Neutrophil (primary cell): ENCODE measurements around the gene FKBP4.

Experiments
- H3K27ac ChIP-seq: fragments of 200-600 bp; sonication (generic); 2 replicates; pipeline ENCODE4 v1.5.1; 2016; ENCODE audit warnings: mild to moderate bottlenecking, moderate library complexity
- H3K27me3 ChIP-seq: fragments of 200-600 bp; sonication (generic); 2 replicates; pipeline ENCODE4 v1.6.0; 2016; ENCODE audit warnings: mild to moderate bottlenecking
- H3K36me3 ChIP-seq: fragments of 200-600 bp; sonication (generic); 2 replicates; pipeline ENCODE4 v1.5.1; 2017
- H3K4me1 ChIP-seq, 2 experiments: fragments of 200-600 bp in 1 of 2; sonication (generic) in 1 of 2; 1 replicate in 1 of 2; 2 replicates in 1 of 2; pipeline versions ENCODE4 v1.5.1 to v1.6.1; 2013 to 2016; ENCODE audit warnings: low read depth in 1 of 2, low read length in 1 of 2, mild to moderate bottlenecking in 1 of 2, moderate library complexity in 1 of 2; ENCODE audit not compliant: control insufficient read depth in 1 of 2, insufficient read depth in 1 of 2
- H3K4me3 ChIP-seq, 2 experiments: fragments of 200-600 bp in 1 of 2; sonication (generic) in 1 of 2; 1 replicate in 1 of 2; 2 replicates in 1 of 2; pipeline ENCODE4 v1.5.1; 2013 to 2016; ENCODE audit warnings: low read depth in 1 of 2, low read length in 1 of 2, mild to moderate bottlenecking in 1 of 2, moderate library complexity in 1 of 2
- H3K9me3 ChIP-seq: fragments of 200-600 bp; sonication (generic); 2 replicates; pipeline ENCODE4 v1.5.1; 2016
- CTCF ChIP-seq: fragments of 200-600 bp; sonication (generic); IDR thresholded peaks from 2 replicates; pipeline ENCODE4 v1.5.1; 2016; ENCODE audit warnings: antibody characterized with exemption

FKBP4 gene

GRCh38 chr12:2811801-2812200 is 17.0 kb downstream of the FKBP4 start:
- H3K4me1 ChIP-seq = peaks cover 18 to 19% of the 10 kb centered on the region in 2 experiments
- H3K4me3 ChIP-seq = peak overlapping the region; percentile 95 to 99
- H3K9me3 ChIP-seq = no peaks in the 10 kb centered on the region
- H3K36me3 ChIP-seq = no peaks in the 10 kb centered on the region
- no peak for TF ChIP-seq CTCF
- no peak overlapping the region for H3K27ac ChIP-seq
- no peaks in the 10 kb centered on the region for H3K27me3 ChIP-seq

GRCh38 chr12:2812290-2813213 is 17.8 kb downstream of the FKBP4 start, which contains the start of gene ITFG2:
Gene ITFG2, plus strand, starts transcription at chr12:2812668. Its CDS starts 93 bp downstream, at chr12:2812761.
- peaks cover 18 to 19% of the 10 kb centered on the region in 2 experiments for H3K4me1 ChIP-seq
- no peaks in the 10 kb centered on the region for H3K9me3 ChIP-seq
- H3K4me3 ChIP-seq = peak within 1 kb of the TSS; percentile 95 to 99
- TF ChIP-seq CTCF = peak; percentile 26
- H3K27ac ChIP-seq = peak within 1 kb of the TSS; percentile 92
- no peaks in the 10 kb centered on the region for H3K27me3 ChIP-seq
- peaks cover under 1% of the 10 kb centered on the region for H3K36me3 ChIP-seq

- TF ChIP-seq CTCF = no peak
- peaks cover 10% of the 10 kb centered on the region for H3K36me3 ChIP-seq
- peak overlapping the region; percentile 92 for H3K27ac ChIP-seq
- H3K9me3 ChIP-seq = no peaks in the 10 kb centered on the region
- H3K4me1 ChIP-seq = peaks cover 18 to 19% of the 10 kb centered on the region in 2 experiments
- no peaks in the 10 kb centered on the region for H3K27me3 ChIP-seq
- peak overlapping the region; percentile 95 to 99 for H3K4me3 ChIP-seq
Measured at GRCh38 chr12:2813214-2814185, 18.7 kb downstream of the FKBP4 start.

DNA sequence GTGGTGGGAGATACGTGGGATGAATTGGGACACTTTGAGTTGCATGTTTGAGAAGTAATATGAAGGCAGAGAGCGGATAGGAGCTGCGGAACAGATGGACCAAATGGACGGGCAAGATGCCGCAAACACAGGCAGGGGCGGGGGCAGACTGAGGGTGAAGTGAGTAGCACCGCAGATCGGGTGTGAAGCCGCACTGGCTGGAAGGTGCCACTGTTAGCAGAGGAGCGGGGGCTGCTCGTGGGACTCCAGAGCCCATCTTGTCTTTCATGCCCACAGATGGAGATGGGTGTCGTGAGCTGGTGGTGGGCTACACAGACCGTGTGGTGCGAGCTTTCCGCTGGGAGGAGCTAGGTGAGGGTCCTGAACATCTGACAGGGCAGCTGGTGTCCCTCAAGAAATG is 25.0 kb downstream of the FKBP4 start:
- Histone ChIP-seq H3K4me1 (no peaks in the 10 kb centered on the region), H3K27ac (no peak overlapping the region), H3K27me3 (no peaks in the 10 kb centered on the region), H3K9me3 (no peaks in the 10 kb centered on the region), H3K36me3 (peaks cover 66% of the 10 kb centered on the region), H3K4me3 (no peak overlapping the region)
- no peak for TF ChIP-seq CTCF

DNA sequence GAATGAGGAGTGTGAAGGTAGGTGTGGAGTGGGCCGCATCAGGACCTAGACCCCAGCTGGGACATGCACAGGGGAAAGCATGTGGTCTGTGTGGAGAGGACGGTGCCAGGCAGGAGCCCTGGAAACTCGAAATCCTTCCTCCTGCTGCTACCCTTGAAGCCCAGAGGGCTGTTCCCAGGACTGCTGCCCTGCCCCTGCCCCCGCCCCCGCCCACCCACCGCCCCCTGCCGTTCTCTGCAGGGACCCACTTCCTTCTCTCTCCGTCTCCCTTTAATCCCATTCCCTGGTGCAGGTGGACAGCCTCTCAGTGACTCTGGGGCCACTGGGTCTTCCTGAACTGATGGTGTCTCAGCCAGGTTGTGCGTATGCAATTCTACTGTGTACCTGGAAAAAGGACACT is 25.7 kb downstream of the FKBP4 start:
- H3K4me1 ChIP-seq = no peaks in the 10 kb centered on the region
- no peak overlapping the region for H3K27ac ChIP-seq
- no peak overlapping the region for H3K4me3 ChIP-seq
- no peak for TF ChIP-seq CTCF
- H3K9me3 ChIP-seq = no peaks in the 10 kb centered on the region
- no peaks in the 10 kb centered on the region for H3K27me3 ChIP-seq
- peaks cover 72% of the 10 kb centered on the region for H3K36me3 ChIP-seq
